ENCODE data around the gene NDE1. TPM values are rescaled to one million over a fixed set of nuclear protein-coding genes. Genes with fewer than 3 reads are reported as not detected.

NDE1 gene, protein sequence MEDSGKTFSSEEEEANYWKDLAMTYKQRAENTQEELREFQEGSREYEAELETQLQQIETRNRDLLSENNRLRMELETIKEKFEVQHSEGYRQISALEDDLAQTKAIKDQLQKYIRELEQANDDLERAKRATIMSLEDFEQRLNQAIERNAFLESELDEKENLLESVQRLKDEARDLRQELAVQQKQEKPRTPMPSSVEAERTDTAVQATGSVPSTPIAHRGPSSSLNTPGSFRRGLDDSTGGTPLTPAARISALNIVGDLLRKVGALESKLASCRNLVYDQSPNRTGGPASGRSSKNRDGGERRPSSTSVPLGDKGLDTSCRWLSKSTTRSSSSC
- total RNA-seq: 10 to 100 TPM; 46.1 to 94.9 (median 70.1) TPM

DNA sequence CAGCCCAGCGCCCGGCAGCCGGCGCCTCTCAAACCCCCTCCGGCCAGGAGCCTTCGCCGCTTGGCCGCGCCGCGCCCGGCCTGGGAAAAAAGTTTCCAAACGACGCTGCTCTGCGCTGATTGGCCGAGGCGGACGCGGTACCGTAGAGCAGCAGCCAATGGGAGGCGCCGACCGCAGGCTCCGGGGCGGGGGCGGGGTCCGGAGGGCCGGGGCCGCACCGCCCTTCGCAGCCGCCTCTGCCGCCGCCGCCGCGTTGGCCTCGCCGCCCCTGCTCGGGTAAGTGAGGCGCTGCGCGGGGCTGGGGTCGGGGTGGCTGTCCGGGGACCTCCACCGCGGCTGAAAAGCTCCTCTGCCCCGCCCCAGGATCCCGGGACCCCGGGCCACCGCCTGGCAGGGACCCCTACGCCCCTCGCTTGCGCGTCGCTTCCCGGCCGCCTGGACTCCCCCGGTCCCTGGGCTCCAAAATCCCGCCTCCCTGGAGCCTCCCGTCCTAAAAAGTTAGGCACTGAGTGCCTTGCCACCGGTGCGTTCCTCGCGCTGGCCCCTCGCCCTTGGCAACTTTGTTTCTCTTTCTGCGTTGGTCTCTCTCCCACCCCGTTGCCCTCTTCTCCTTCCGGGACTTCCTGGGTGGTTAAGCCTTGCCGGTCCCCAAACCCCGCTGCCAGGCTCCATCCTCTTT, at the start of gene NDE1:
TSS of gene NDE1 (plus strand) at position 227 of the 679 bp plus-strand sequence. CDS start 14,534 bp downstream, outside the sequence.
- peak within 1 kb of the TSS; percentile 83 to 96 (median 88) for H3K4me3 ChIP-seq
- 1% methylated on average over 16 of the region's 71 CpGs for WGBS
- peaks cover 35 to 57% (median 53%) of the 10 kb centered on the region in 4 donors for H3K4me1 ChIP-seq
- intact Hi-C loops (cut with DNase I): no loop called here
- H3K27me3 ChIP-seq: peaks cover 0 to 4% (median 0%) of the 10 kb centered on the region in 4 donors
- peaks cover 0 to 7% (median 0%) of the 10 kb centered on the region in 4 donors for H3K36me3 ChIP-seq
- peak within 1 kb of the TSS; percentile 96 to 98 (median 97) for H3K27ac ChIP-seq (replicated peaks in 1 of 4)
- DNase-seq (ENCODE audit: extremely low spot score): peak; percentile 96
- no peaks in the 10 kb centered on the region for H3K9me3 ChIP-seq
- TF ChIP-seq, protein P1, sequence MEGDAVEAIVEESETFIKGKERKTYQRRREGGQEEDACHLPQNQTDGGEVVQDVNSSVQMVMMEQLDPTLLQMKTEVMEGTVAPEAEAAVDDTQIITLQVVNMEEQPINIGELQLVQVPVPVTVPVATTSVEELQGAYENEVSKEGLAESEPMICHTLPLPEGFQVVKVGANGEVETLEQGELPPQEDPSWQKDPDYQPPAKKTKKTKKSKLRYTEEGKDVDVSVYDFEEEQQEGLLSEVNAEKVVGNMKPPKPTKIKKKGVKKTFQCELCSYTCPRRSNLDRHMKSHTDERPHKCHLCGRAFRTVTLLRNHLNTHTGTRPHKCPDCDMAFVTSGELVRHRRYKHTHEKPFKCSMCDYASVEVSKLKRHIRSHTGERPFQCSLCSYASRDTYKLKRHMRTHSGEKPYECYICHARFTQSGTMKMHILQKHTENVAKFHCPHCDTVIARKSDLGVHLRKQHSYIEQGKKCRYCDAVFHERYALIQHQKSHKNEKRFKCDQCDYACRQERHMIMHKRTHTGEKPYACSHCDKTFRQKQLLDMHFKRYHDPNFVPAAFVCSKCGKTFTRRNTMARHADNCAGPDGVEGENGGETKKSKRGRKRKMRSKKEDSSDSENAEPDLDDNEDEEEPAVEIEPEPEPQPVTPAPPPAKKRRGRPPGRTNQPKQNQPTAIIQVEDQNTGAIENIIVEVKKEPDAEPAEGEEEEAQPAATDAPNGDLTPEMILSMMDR (IDR thresholded peaks at IDR 0.05): peak in 1 of 3 experiments; percentile 9
- TF ChIP-seq POLR2A (IDR thresholded peaks at IDR 0.05; ENCODE audit: low read depth) (no peak), EP300 (IDR thresholded peaks at IDR 0.05) (no peak), POLR2AphosphoS5 (IDR thresholded peaks at IDR 0.05) (peak; percentile 65 to 84)

DNA sequence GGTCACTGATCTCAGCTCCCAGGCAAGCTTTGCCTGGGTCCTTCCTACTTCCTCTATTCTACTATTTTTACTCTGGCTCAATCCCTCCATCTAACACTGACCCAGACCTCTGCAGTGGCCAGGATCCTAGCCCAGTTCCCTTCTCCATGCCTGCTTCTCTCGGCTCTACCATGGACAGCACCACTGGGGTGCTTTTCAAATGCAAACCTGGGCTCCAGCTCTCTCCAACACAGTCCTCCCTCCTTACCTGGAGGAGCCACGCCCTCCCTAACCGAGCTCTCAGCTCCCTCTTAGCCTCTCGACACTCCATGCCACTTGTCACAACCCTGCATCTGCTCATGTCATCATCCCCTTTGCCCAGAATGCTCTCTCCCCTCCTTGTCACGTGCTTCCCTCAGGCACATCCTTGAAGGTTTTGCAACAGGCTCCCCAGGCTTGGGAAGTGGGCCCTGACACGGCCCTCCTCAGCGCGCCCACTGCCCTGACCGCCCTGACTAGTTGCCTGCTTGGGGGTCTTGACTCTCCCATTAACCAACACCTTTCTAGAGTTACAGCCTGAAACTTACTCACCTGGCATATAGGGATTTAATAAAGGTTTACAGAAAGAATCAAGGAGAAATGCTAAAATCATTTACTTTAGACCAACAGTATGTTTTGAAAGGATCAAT, 48.7 kb upstream of the NDE1 start:
- Histone ChIP-seq H3K27ac (replicated peaks in 1 of 4) (no peak overlapping the region), H3K36me3 (peaks cover 70 to 100% (median 98%) of the 10 kb centered on the region in 4 donors), H3K4me1 (peaks cover 0 to 8% (median 0%) of the 10 kb centered on the region in 4 donors), H3K4me3 (no peak overlapping the region), H3K27me3 (no peaks in the 10 kb centered on the region), H3K9me3 (no peaks in the 10 kb centered on the region)
- TF ChIP-seq POLR2AphosphoS5 (IDR thresholded peaks at IDR 0.05) (no peak), POLR2A (IDR thresholded peaks at IDR 0.05; ENCODE audit: low read depth) (no peak), EP300 (IDR thresholded peaks at IDR 0.05) (no peak)
- TF ChIP-seq, protein P1 (IDR thresholded peaks at IDR 0.05): no peak
- intact Hi-C loops (cut with DNase I): no loop called here
- 76% methylated on average over 9 of the region's 9 CpGs for WGBS
- no peak for DNase-seq (ENCODE audit: extremely low spot score)

DNA sequence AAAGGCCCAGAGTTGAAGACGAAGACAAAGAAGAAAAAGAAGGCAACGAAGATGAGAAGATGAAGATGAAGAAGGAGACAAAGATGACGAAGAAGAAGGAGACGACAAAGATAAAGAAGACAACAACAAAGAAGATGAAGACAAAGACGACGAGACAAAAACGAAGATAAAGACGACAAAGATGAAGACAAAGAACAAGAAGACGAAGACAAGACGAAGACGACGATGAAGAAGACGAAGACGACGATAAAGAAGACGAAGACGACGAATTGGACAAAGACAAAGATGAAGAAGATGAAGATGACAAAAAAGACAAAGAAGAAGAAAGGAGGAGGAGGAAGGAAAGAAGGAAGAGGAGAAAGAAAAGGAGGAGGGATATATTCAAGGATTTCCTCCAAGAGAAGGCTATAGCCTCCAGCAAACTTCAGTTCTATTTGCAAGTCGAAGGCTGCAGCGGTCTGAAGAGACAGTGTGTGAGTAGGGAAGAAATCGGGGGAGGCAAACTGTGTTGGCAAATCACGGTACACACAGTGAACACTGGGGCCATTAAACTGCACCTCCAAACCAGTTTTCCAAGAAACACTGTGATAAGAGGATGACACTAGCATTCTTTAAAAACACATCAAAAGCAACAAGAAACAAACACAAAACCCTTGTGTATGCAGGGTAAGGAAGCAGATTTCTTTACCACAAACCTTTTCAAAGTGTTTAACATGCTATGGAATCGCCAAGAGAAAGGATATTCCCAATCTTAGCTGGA, 47.6 kb upstream of the NDE1 start:
- DNase-seq (ENCODE audit: extremely low spot score): no peak
- Histone ChIP-seq H3K9me3 (no peaks in the 10 kb centered on the region), H3K4me1 (peaks cover 0 to 4% (median under 1%) of the 10 kb centered on the region in 4 donors), H3K36me3 (peaks cover 75 to 100% (median 96%) of the 10 kb centered on the region in 4 donors), H3K27me3 (no peaks in the 10 kb centered on the region), H3K27ac (replicated peaks in 1 of 4) (no peak overlapping the region), H3K4me3 (no peak overlapping the region)
- WGBS: 95% methylated on average over 23 of the region's 23 CpGs
- intact Hi-C loops (cut with DNase I): no loop called here
- TF ChIP-seq, protein P1 (IDR thresholded peaks at IDR 0.05): no peak
- TF ChIP-seq EP300 (IDR thresholded peaks at IDR 0.05) (no peak), POLR2A (IDR thresholded peaks at IDR 0.05; ENCODE audit: low read depth) (no peak), POLR2AphosphoS5 (IDR thresholded peaks at IDR 0.05) (no peak)

All from esophagus muscularis mucosa (tissue), 4 donors.